ENCODE results near the gene POLR3GL. TPM values are rescaled to one million over a fixed set of nuclear protein-coding genes. Genes with fewer than 3 reads are reported as not detected.

POLR3GL gene
- total and polyA plus RNA-seq, 2 experiments from 2014 or later: 43.4 to 65.1 TPM

DNA sequence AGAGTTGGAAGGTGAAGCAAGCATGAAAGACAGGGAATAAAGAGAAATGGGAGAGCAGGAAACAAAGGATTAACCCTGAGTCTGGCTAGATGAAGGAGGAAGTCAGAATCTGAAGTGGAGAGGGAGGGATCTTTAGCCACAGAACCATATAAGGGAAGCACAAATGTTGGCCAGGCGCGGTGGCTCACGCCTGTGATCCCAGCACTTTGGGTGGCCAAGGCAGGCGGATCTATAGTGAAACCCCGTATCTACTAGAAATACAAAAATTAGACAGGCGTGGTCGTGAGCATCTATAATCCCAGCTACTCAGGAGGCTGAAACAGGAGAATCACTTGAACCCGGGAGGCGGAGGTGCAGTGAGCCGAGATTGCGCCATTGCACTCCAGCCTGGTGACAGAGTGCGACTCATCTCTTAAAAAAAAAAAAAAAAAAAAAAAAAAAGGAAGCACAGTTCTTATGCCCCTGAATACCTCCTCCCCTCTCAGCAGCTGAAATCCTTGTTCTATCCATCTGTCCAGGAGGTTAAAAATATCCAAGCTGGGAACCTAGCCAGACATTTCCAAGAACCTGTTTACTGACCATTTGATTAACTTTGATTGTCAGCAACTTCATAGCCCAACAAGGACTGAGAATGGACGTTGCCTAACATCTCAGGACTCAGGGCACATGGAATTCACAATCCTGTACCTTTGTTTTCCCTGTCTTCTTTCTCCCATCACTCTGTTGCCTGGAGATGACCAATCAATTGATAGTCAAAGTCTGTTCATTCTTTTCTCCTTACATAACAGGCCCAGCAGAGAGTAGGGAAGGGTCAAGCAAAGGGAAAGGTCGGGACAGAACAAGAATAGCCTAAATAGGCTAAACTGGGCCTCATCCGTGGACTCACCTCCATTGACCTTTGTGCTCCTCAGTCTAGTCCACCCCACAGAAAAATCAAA is 21.3 kb downstream of the POLR3GL start:
- TF ChIP-seq, protein P1, sequence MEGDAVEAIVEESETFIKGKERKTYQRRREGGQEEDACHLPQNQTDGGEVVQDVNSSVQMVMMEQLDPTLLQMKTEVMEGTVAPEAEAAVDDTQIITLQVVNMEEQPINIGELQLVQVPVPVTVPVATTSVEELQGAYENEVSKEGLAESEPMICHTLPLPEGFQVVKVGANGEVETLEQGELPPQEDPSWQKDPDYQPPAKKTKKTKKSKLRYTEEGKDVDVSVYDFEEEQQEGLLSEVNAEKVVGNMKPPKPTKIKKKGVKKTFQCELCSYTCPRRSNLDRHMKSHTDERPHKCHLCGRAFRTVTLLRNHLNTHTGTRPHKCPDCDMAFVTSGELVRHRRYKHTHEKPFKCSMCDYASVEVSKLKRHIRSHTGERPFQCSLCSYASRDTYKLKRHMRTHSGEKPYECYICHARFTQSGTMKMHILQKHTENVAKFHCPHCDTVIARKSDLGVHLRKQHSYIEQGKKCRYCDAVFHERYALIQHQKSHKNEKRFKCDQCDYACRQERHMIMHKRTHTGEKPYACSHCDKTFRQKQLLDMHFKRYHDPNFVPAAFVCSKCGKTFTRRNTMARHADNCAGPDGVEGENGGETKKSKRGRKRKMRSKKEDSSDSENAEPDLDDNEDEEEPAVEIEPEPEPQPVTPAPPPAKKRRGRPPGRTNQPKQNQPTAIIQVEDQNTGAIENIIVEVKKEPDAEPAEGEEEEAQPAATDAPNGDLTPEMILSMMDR (IDR thresholded peaks at IDR 0.05; ENCODE audit: low read depth, low read length): no peak
- peak; percentile 75 to 76 for DNase-seq (ENCODE audit: low read depth in 1 of 2, low spot score in 1 of 2)
- peak overlapping the region; percentile 94 for H3K27ac ChIP-seq
- H3K9me3 ChIP-seq (ENCODE audit: low read depth): no peaks in the 10 kb centered on the region
- H3K36me3 ChIP-seq: no peaks in the 10 kb centered on the region
- H3K27me3 ChIP-seq: no peaks in the 10 kb centered on the region
- H3K4me3 ChIP-seq: no peak overlapping the region
- H3K4me1 ChIP-seq (ENCODE audit: low read depth): peaks cover 52% of the 10 kb centered on the region

DNA sequence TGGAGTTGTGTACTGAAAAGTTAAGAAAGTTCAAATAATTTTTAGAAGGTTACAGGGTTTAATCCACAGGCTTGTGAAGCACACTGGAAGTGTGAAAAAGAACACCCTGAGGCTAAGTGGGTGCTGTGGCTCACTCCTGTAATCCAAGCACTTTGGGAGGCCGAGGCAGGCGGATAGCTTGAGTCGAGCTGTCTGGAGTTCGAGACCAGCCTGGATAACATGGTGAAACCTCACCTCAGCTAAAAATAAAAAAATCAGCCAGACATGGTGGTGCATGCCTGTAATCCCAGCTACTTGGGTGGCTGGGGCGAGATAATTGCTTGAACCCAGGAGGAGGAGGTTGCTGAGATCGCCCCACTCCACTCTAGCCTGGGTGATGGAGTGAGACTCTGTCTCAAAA is 22.1 kb downstream of the POLR3GL start:
- TF ChIP-seq, protein P1 (IDR thresholded peaks at IDR 0.05; ENCODE audit: low read depth, low read length): no peak
- peaks cover 44% of the 10 kb centered on the region for H3K4me1 ChIP-seq (ENCODE audit: low read depth)
- H3K27me3 ChIP-seq: no peaks in the 10 kb centered on the region
- no peak for DNase-seq (ENCODE audit: low read depth in 1 of 2, low spot score in 1 of 2)
- H3K4me3 ChIP-seq: no peak overlapping the region
- peak overlapping the region; percentile 94 for H3K27ac ChIP-seq
- H3K36me3 ChIP-seq: no peaks in the 10 kb centered on the region
- no peaks in the 10 kb centered on the region for H3K9me3 ChIP-seq (ENCODE audit: low read depth)

DNA sequence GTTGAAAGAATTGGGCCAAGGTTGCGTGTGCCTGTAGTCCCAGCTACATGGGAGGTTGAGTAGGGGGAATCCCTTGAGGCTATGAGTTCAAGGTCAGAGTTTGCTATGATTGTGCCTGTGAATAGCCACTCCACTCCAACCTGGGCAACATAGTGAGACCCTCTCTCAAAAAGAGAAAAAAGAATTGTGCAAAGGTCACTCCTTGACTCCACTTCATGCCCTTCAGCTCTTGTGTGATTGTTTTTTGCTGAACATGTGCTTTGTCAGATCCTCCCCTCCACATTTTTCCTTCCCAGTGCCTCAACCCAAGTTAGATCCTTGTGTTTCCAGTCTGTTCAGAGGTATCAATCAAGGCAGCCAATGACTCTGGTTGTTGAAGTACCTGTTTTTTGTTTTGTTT is 23.4 kb downstream of the POLR3GL start:
- no peak for DNase-seq (ENCODE audit: low read depth in 1 of 2, low spot score in 1 of 2)
- H3K4me3 ChIP-seq: no peak overlapping the region
- no peaks in the 10 kb centered on the region for H3K27me3 ChIP-seq
- peaks cover 6% of the 10 kb centered on the region for H3K36me3 ChIP-seq
- H3K4me1 ChIP-seq (ENCODE audit: low read depth): peaks cover 36% of the 10 kb centered on the region
- TF ChIP-seq, protein P1 (IDR thresholded peaks at IDR 0.05; ENCODE audit: low read depth, low read length): no peak
- no peaks in the 10 kb centered on the region for H3K9me3 ChIP-seq (ENCODE audit: low read depth)
- H3K27ac ChIP-seq: peak overlapping the region; percentile 61

DNA sequence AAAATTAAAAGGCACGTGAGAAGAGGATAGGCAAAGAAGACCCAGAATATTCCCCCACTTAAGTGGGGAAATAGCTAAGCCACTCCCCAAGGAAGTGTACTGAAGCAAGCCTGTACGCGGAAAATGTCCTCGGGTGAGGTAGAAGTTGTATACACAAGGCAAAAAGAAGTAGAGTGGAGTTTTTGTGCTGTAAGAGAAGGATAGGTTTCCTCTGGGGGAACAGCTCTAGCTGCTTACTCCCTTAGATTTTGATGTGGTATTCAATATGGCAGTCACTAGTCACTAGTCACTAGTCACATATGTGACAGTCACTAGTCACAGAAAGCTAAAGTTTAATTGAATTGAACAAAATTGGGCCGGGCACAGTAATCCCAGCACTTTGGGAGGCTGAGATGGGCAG is 24.3 kb downstream of the POLR3GL start:
- DNase-seq (ENCODE audit: low read depth in 1 of 2, low spot score in 1 of 2): no peak
- TF ChIP-seq, protein P1 (IDR thresholded peaks at IDR 0.05; ENCODE audit: low read depth, low read length): no peak
- H3K4me1 ChIP-seq (ENCODE audit: low read depth): peaks cover 41% of the 10 kb centered on the region
- H3K27ac ChIP-seq: peak overlapping the region; percentile 42
- H3K27me3 ChIP-seq: no peaks in the 10 kb centered on the region
- no peak overlapping the region for H3K4me3 ChIP-seq
- no peaks in the 10 kb centered on the region for H3K9me3 ChIP-seq (ENCODE audit: low read depth)
- H3K36me3 ChIP-seq: peaks cover 14% of the 10 kb centered on the region

DNA sequence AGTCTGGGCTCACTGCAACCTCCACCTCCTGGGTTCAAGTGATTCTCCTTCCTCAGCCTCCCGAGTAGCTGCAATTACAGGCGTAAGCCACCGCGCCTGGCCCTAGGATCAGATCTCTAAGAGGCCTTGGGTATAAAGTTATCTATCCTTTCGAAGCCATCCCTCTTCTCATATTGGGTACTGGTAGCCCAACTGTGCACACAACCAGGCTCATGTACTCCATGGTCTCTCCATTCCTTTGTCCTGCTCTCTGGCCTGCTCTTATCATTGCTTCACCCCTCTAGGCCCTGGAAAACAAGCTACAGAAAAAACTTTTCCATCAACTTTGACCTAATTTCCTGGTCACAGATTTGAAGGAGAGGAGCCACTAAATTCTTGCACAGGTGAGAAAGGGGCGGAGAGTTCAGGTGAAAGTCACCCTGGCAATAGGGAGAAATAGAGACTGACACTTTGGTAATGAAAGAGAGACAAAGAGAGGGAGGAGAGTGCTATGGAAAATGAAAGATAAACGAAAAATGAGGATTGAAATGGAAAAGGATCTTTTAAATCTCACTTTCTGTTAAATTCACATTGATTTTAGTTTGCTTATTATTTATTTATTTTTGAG is 25.9 kb downstream of the POLR3GL start:
- Histone ChIP-seq H3K27ac (peak overlapping the region; percentile 92), H3K27me3 (no peaks in the 10 kb centered on the region), H3K4me1 (ENCODE audit: low read depth) (peaks cover 26% of the 10 kb centered on the region), H3K9me3 (ENCODE audit: low read depth) (no peaks in the 10 kb centered on the region), H3K36me3 (peaks cover 30% of the 10 kb centered on the region), H3K4me3 (no peak overlapping the region)
- no peak for DNase-seq (ENCODE audit: low read depth in 1 of 2, low spot score in 1 of 2)
- TF ChIP-seq, protein P1 (IDR thresholded peaks at IDR 0.05; ENCODE audit: low read depth, low read length): no peak

Measured in cardiac muscle cell (in vitro differentiated cells and primary cell).